Sigmoid colon (tissue), 7 donors: ENCODE data around the gene SLC35F2. TPM values are rescaled to one million over a fixed set of nuclear protein-coding genes. Genes with fewer than 3 reads are reported as not detected.
"Not testable (repeated sequence)": the region's sequence is repeated elsewhere in the genome, so short reads cannot be mapped to it uniquely, and the experiment has no call there.

ENCODE experiments used
- DNase-seq: peaks from one replicate; pipeline ENCODE4 v3.0.0-alpha.2; 2019
- H3K27ac ChIP-seq, 4 donors: fragments of 200-600 bp; sonication (generic); one replicate each; pipeline ENCODE4 v1.5.1; 2016 to 2019; ENCODE audit warnings: mild to moderate bottlenecking in 1 of 4
- H3K27me3 ChIP-seq, 3 donors: fragments of 200-600 bp; sonication (generic); one replicate each; pipeline ENCODE4 v1.5.1; 2019; ENCODE audit warnings: mild to moderate bottlenecking in 1 of 3
- H3K36me3 ChIP-seq, 4 donors: fragments of 200-600 bp; sonication (generic); one replicate each; pipeline ENCODE4 v1.5.1; 2016 to 2019
- H3K4me1 ChIP-seq, 4 donors: fragments of 200-600 bp; sonication (generic); one replicate each; pipeline ENCODE4 v1.5.1; 2017 to 2019
- H3K4me3 ChIP-seq, 4 donors: fragments of 200-600 bp; sonication (generic); one replicate each; pipeline ENCODE4 v1.5.1; 2017 to 2019; ENCODE audit warnings: mild to moderate bottlenecking in 2 of 4, moderate library complexity in 1 of 4
- H3K9me3 ChIP-seq, 4 donors: fragments of 200-600 bp in 3 of 4; sonication (generic) in 3 of 4; one replicate each; pipeline versions ENCODE4 v1.5.1 to v1.6.1; 2013 to 2019
- EP300 ChIP-seq, 4 donors: sonication (generic); formaldehyde crosslinking; IDR thresholded peaks; one replicate each; pipeline ENCODE4 v1.6.1; 2017; ENCODE audit warnings: antibody characterized with exemption in 4 of 4
- POLR2A ChIP-seq, 2 donors: fragments of 450-650 bp; IDR thresholded peaks; one replicate each; pipeline ENCODE4 v1.6.1; 2016; ENCODE audit warnings: antibody characterized with exemption in 2 of 2, mild to moderate bottlenecking in 2 of 2, moderate library complexity in 2 of 2
- POLR2AphosphoS5 ChIP-seq, 4 donors: sonication (generic); formaldehyde crosslinking; IDR thresholded peaks; one replicate each; pipeline ENCODE4 v1.6.1; 2017; ENCODE audit warnings: antibody characterized with exemption in 4 of 4
- WGBS, 2 donors: extraction: QIAGEN DNeasy Blood & Tissue Kit; methylation state at CpG; one replicate each; pipeline ENCODE4 v1.1.7; 2013; 5-methylcytosine and 5-hydroxymethylcytosine counted together
- intact Hi-C: fragments of 100-400 bp; cut with DNase I; formaldehyde crosslinking; loops from one replicate; pipeline ENCODE4 v1.15.1; 2023
- polyA plus RNA-seq, 3 donors: library from polyadenylated mRNA; stranded (reverse); fragments of 200-250 nt; gene quantifications; one replicate each; pipeline ENCODE4 v1.2.3, GENCODE V29; 2013
- total RNA-seq, 4 donors: library from RNA; depleted of rRNA; stranded (reverse); fragments of >200 nt; gene quantifications; one replicate each; pipeline ENCODE4 v1.1.0, GENCODE V29; 2016
- TF ChIP-seq, protein P1 (sequence below), 4 experiments: fragments of 450-650 bp in 3 of 4; fragments of 200-600 bp in 1 of 4; IDR thresholded peaks; one replicate each; pipeline ENCODE4 v1.5.1; 2016 to 2019; ENCODE audit warnings: antibody characterized with exemption in 4 of 4, mild to moderate bottlenecking in 3 of 4, moderate library complexity in 2 of 4
- donor health status: healthy with polysubstance abuse.
- donor health status: Bipolar disorder and iron deficiency.
- donor health status: healthy.

The SLC35F2 gene
- total and polyA plus RNA-seq, 7 donors, result 0.83 to 15.4 (median 4.4) TPM

DNA sequence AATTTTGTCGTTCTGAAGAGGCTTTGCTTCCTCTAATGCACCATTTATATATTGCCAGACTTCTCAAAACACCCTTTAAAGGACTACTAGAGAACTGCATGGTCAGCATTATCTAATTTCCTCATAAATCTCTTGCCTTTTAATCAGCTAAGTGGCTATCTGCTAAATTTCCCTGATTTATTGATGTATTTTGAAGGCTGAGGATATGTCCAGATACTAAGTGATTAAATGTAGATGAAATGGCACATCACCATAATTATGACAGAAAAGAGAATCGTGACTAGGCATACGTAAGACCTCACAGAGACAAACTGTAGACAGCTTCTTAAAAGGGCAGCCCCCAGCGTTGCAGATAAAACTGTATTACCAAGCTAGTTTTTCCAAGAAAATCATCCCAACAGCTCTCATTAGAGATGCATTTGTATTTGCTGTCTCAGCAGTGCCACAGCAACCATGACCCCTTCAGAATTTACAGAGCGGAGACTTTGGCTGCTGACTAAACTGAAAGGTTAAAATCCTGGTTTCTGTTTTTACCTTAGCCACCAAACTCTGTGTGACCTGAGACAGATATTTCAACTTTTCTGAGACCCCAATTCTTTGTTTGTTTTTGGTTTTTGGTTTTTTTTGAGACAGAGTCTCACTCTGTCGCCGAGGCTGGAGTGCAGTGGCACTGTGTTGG lies 79.6 kb downstream of the SLC35F2 start:
- no peak for DNase-seq
- no peaks in the 10 kb centered on the region for H3K9me3 ChIP-seq
- H3K36me3 ChIP-seq, result no peaks in the 10 kb centered on the region
- TF ChIP-seq EP300 (IDR thresholded peaks at IDR 0.05) (no peak), POLR2A (IDR thresholded peaks at IDR 0.05) (no peak), POLR2AphosphoS5 (IDR thresholded peaks at IDR 0.05) (no peak)
- TF ChIP-seq, protein P1, sequence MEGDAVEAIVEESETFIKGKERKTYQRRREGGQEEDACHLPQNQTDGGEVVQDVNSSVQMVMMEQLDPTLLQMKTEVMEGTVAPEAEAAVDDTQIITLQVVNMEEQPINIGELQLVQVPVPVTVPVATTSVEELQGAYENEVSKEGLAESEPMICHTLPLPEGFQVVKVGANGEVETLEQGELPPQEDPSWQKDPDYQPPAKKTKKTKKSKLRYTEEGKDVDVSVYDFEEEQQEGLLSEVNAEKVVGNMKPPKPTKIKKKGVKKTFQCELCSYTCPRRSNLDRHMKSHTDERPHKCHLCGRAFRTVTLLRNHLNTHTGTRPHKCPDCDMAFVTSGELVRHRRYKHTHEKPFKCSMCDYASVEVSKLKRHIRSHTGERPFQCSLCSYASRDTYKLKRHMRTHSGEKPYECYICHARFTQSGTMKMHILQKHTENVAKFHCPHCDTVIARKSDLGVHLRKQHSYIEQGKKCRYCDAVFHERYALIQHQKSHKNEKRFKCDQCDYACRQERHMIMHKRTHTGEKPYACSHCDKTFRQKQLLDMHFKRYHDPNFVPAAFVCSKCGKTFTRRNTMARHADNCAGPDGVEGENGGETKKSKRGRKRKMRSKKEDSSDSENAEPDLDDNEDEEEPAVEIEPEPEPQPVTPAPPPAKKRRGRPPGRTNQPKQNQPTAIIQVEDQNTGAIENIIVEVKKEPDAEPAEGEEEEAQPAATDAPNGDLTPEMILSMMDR (IDR thresholded peaks at IDR 0.05), result no peak
- no peak overlapping the region for H3K27ac ChIP-seq
- intact Hi-C loops, result no loop called here
- no peaks in the 10 kb centered on the region for H3K4me1 ChIP-seq
- H3K4me3 ChIP-seq, result no peak overlapping the region
- 76 to 85% methylated on average over 7 of the region's 7 CpGs for WGBS, 2 donors
- H3K27me3 ChIP-seq, result no peaks in the 10 kb centered on the region

DNA sequence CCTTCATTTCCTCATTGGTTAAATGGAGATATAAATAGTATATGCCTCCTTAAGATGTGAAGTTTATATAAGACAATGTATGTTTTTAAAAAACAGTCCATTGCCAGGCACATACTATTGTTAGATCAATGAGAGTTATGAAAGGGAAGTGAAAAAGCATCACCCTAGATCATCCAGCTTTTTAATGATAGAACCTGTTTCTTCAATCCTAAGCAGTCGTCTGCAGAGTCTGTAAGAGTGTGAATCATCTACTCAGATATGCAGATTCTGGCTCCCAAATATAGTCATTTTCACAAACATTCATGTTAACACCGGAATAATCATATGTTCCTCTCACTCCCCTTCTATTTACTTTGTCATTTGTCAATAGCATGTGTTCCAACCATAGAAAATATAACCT lies 81.5 kb downstream of the SLC35F2 start:
- WGBS, 2 donors, result 71 to 76% methylated on average over 2 of the region's 2 CpGs
- TF ChIP-seq POLR2A (IDR thresholded peaks at IDR 0.05) (no peak), POLR2AphosphoS5 (IDR thresholded peaks at IDR 0.05) (no peak), EP300 (IDR thresholded peaks at IDR 0.05) (no peak)
- TF ChIP-seq, protein P1 (IDR thresholded peaks at IDR 0.05), result no peak
- no peaks in the 10 kb centered on the region for H3K9me3 ChIP-seq
- intact Hi-C loops, result no loop called here
- DNase-seq, result no peak
- H3K27ac ChIP-seq, result no peak overlapping the region
- no peaks in the 10 kb centered on the region for H3K27me3 ChIP-seq
- H3K4me1 ChIP-seq, result no peaks in the 10 kb centered on the region
- H3K4me3 ChIP-seq, result no peak overlapping the region
- no peaks in the 10 kb centered on the region for H3K36me3 ChIP-seq

DNA sequence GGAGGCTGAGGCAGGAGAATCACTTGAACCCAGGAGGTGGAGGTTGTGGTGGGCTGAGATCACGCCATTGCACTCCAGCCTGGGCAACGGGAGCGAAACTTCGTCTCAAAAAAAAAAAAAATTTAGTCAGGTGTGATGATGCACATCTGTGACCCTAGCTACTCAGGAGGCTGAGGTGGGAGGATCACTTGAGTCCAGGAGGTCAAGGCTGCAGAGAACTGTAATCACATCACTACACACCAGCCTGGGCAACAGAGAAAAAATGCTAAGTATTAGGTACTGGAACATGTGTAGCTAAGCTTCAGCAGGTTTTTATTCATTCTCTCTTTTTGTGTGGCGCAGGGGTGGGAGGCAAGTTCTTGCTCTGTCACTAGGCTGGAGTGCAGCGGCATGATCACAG lies 82.5 kb downstream of the SLC35F2 start:
- intact Hi-C loops, result no loop called here
- Histone ChIP-seq H3K9me3 (no peaks in the 10 kb centered on the region), H3K27ac (no peak overlapping the region), H3K4me3 (no peak overlapping the region), H3K27me3 (no peaks in the 10 kb centered on the region), H3K36me3 (no peaks in the 10 kb centered on the region), H3K4me1 (no peaks in the 10 kb centered on the region)
- whole genome bisulfite sequencing, 2 donors, result 97% methylated on average over 6 of the region's 6 CpGs
- no peak for TF ChIP-seq EP300 (IDR thresholded peaks at IDR 0.05)
- TF ChIP-seq POLR2A (IDR thresholded peaks at IDR 0.05), result no peak
- TF ChIP-seq POLR2AphosphoS5 (IDR thresholded peaks at IDR 0.05), result no peak
- TF ChIP-seq, protein P1 (IDR thresholded peaks at IDR 0.05), result no peak
- no peak for DNase-seq

DNA sequence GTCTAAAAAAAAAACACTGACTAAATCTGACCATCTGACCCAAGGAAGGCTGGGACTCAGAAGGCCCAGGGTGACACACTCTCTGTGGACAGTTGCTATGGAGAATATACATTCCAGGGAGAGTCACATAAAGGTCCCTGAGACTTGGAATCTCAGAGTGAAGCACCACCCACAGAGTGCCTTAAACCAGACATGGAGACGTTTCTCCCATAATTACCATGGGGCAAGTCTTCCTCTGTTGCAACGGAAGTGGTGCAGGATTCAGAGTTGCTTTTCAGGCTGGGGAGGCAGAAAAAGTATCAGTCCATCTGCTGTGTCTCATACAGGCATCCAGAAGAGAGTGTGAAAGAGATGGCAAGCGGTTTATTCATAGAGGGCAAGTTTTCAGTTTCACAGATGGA lies 88.0 kb downstream of the SLC35F2 start:
- 63 to 64% methylated on average over 3 of the region's 3 CpGs for WGBS, 2 donors
- TF ChIP-seq EP300 (IDR thresholded peaks at IDR 0.05) (no peak), POLR2A (IDR thresholded peaks at IDR 0.05) (no peak), POLR2AphosphoS5 (IDR thresholded peaks at IDR 0.05) (no peak)
- TF ChIP-seq, protein P1 (IDR thresholded peaks at IDR 0.05), result no peak
- Histone ChIP-seq H3K4me3 (no peak overlapping the region), H3K4me1 (no peaks in the 10 kb centered on the region), H3K27ac (no peak overlapping the region), H3K36me3 (no peaks in the 10 kb centered on the region), H3K9me3 (no peaks in the 10 kb centered on the region), H3K27me3 (no peaks in the 10 kb centered on the region)
- no peak for DNase-seq
- intact Hi-C loops, result no loop called here

GRCh38 chr11:107769189-107769588 lies 89.4 kb downstream of the SLC35F2 start:
- no peak for DNase-seq
- no peaks in the 10 kb centered on the region for H3K4me1 ChIP-seq
- no peaks in the 10 kb centered on the region for H3K36me3 ChIP-seq
- H3K27me3 ChIP-seq, result no peaks in the 10 kb centered on the region
- H3K4me3 ChIP-seq, result no peak overlapping the region
- no peak overlapping the region for H3K27ac ChIP-seq
- intact Hi-C loops, result no loop called here
- WGBS, 2 donors, result 64 to 65% methylated on average over 3 of the region's 3 CpGs
- H3K9me3 ChIP-seq, result no peaks in the 10 kb centered on the region
- TF ChIP-seq POLR2AphosphoS5 (IDR thresholded peaks at IDR 0.05), result no peak

DNA sequence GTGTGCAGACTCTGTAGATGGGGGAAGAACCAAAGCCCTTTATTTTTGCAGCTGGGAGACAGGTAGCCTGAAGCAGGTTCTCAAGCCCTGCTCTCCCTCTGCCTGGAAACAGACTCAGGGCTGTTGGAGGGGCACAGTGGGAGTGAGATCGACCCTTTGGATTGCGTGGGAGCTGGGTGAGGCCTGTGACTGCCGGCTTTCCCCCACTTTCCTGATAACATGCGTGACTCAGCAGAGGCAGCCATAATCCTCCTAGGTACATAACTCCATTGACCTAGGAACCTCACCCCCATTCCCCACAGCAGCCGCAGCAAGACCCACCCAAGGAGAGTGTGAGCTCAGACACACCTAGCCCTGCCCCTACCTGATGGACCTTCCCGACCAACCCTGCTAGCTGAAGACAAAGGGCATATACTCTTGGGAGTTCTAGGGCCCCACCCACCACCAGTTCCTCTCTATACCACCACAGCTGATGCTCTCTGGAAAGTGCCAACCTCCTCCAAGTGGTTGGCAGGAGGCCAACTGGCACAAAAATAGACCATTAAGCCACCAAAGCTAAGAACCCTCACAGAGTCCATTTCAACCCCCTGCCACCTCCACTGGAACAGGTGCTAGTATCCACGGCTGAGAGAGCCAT lies 99.8 kb downstream of the SLC35F2 start:
- H3K4me3 ChIP-seq, H3K4me1 ChIP-seq, DNase-seq, intact Hi-C loops, H3K9me3 ChIP-seq, H3K27me3 ChIP-seq, H3K27ac ChIP-seq, H3K36me3 ChIP-seq: not testable (repeated sequence)
- 28 to 71% methylated on average over 7 of the region's 7 CpGs for WGBS, 2 donors
